Activated CD8-positive, alpha-beta memory T cell treated with anti-CD3 and anti-CD28 coated beads for 24 hours (primary cell): ENCODE results near the gene APOBEC3B.
"Not testable (repeated sequence)": the region's sequence is repeated elsewhere in the genome, so short reads cannot be mapped to it uniquely, and the experiment has no call there.

Source experiments
- DNase-seq: peaks from one replicate; pipeline ENCODE4 v3.0.0-alpha.2; 2020

Gene APOBEC3B

GRCh38 chr22:39008271-39008850, 26.2 kb downstream of the APOBEC3B start:
- DNase-seq, result not testable (repeated sequence)

GRCh38 chr22:39010946-39011345, 28.8 kb downstream of the APOBEC3B start:
- DNase-seq, result no peak

- no peak for DNase-seq
These were observed 30.7 kb downstream of the APOBEC3B start for GRCh38 chr22:39012533-39013511.

GRCh38 chr22:39013561-39013941, 31.4 kb downstream of the APOBEC3B start:
- DNase-seq, result not testable (repeated sequence)

GRCh38 chr22:39013942-39014722, 32.0 kb downstream of the APOBEC3B start, which contains the start of gene APOBEC3C:
Gene APOBEC3C (plus strand): TSS chr22:39014257. CDS start chr22:39014363, 106 bp downstream.
- peak; percentile 90 for DNase-seq

GRCh38 chr22:39014723-39015121, 32.6 kb downstream of the APOBEC3B start:
- DNase-seq, result not testable (repeated sequence)

- no peak for DNase-seq
These were observed 34.4 kb downstream of the APOBEC3B start for GRCh38 chr22:39016592-39016991.

- no peak for DNase-seq
These were observed 35.6 kb downstream of the APOBEC3B start for GRCh38 chr22:39017596-39018365.

- peak; percentile 68 for DNase-seq
These were observed 38.0 kb downstream of the APOBEC3B start for GRCh38 chr22:39020021-39020651.

- DNase-seq, result no peak
These were observed 39.6 kb downstream of the APOBEC3B start for GRCh38 chr22:39021552-39022250.

GRCh38 chr22:39024519-39025308, 42.6 kb downstream of the APOBEC3B start:
- no peak for DNase-seq

- DNase-seq, result no peak
These were observed 44.5 kb downstream of the APOBEC3B start for GRCh38 chr22:39026509-39027150.

- DNase-seq, result no peak
These were observed 45.6 kb downstream of the APOBEC3B start for GRCh38 chr22:39027717-39028116.

GRCh38 chr22:39028281-39028680, 46.1 kb downstream of the APOBEC3B start:
- no peak for DNase-seq

GRCh38 chr22:39029227-39029626, 47.1 kb downstream of the APOBEC3B start:
- no peak for DNase-seq

GRCh38 chr22:39030705-39031104, 48.6 kb downstream of the APOBEC3B start:
- DNase-seq, result no peak

- DNase-seq, result not testable (repeated sequence)
These were observed 49.5 kb downstream of the APOBEC3B start for GRCh38 chr22:39031434-39032295.

- DNase-seq, result not testable (repeated sequence)
These were observed 54.9 kb downstream of the APOBEC3B start for GRCh38 chr22:39037071-39037470.
